H9 (cell line): ENCODE data around the gene RASGRP4. TPM values are rescaled to one million over a fixed set of nuclear protein-coding genes. Genes with fewer than 3 reads are reported as not detected.

Experiments
- DNase-seq: peaks from one replicate; pipeline ENCODE4 v3.0.0-alpha.2; 2017
- H2AFZ ChIP-seq: one replicate; pipeline ENCODE4 v1.6.1; 2013; ENCODE audit warnings: mild to moderate bottlenecking, low read length, control low read depth, moderate library complexity
- H2AK5ac ChIP-seq: 2 replicates; pipeline ENCODE4 v1.6.1; 2013; ENCODE audit warnings: low read length, control low read depth, mixed read lengths; ENCODE audit not compliant: insufficient read length
- H2BK120ac ChIP-seq: one replicate; pipeline ENCODE4 v1.6.1; 2013; ENCODE audit warnings: low read depth, mild to moderate bottlenecking, low read length, control low read depth, inconsistent platforms; ENCODE audit not compliant: poor library complexity, severe bottlenecking
- H2BK12ac ChIP-seq: 2 replicates; pipeline ENCODE4 v1.6.1; 2013; ENCODE audit warnings: low read length, control low read depth, mixed read lengths, low read depth; ENCODE audit not compliant: insufficient read length
- H2BK15ac ChIP-seq: 2 replicates; pipeline ENCODE4 v1.6.1; 2013; ENCODE audit warnings: low read depth, low read length, control low read depth
- H2BK20ac ChIP-seq: one replicate; pipeline ENCODE4 v1.6.1; 2013; ENCODE audit warnings: low read depth, mild to moderate bottlenecking, low read length, control low read depth, inconsistent platforms; ENCODE audit not compliant: poor library complexity, severe bottlenecking
- H2BK5ac ChIP-seq: 2 replicates; pipeline ENCODE4 v1.6.1; 2013; ENCODE audit warnings: low read length, control low read depth, mixed read lengths; ENCODE audit not compliant: insufficient read length
- H3K14ac ChIP-seq: 2 replicates; pipeline ENCODE4 v1.6.1; 2013; ENCODE audit warnings: low read length, control low read depth; ENCODE audit not compliant: insufficient read depth
- H3K18ac ChIP-seq: 2 replicates; pipeline ENCODE4 v1.6.1; 2013; ENCODE audit warnings: low read depth, mild to moderate bottlenecking, mixed read lengths, low read length, control low read depth; ENCODE audit not compliant: insufficient read length
- H3K23ac ChIP-seq: 2 replicates; pipeline ENCODE4 v1.6.1; 2013; ENCODE audit warnings: low read length, control low read depth, mixed read lengths, low read depth; ENCODE audit not compliant: insufficient read length
- H3K23me2 ChIP-seq: 2 replicates; pipeline ENCODE4 v1.6.1; 2013; ENCODE audit warnings: low read depth, mild to moderate bottlenecking, mixed read lengths, low read length, control low read depth; ENCODE audit not compliant: insufficient read length, poor library complexity, severe bottlenecking
- H3K27ac ChIP-seq: 2 replicates; pipeline ENCODE4 v1.5.1; 2013; ENCODE audit warnings: low read length, control low read depth, mixed read lengths, low read depth; ENCODE audit not compliant: insufficient read length
- H3K27me3 ChIP-seq: 2 replicates; pipeline ENCODE4 v1.6.1; 2013; ENCODE audit warnings: low read length, control low read depth, inconsistent platforms; ENCODE audit not compliant: insufficient read depth
- H3K4ac ChIP-seq: 2 replicates; pipeline ENCODE4 v1.6.1; 2013; ENCODE audit warnings: low read depth, mild to moderate bottlenecking, control low read depth, inconsistent platforms, low read length, moderate library complexity
- H3K4me1 ChIP-seq: 2 replicates; pipeline ENCODE4 v1.6.1; 2013; ENCODE audit warnings: low read length, control low read depth, inconsistent platforms; ENCODE audit not compliant: insufficient read depth
- H3K4me2 ChIP-seq: 2 replicates; pipeline ENCODE4 v1.6.1; 2013; ENCODE audit warnings: low read length, control low read depth, mixed read lengths; ENCODE audit not compliant: insufficient read length, insufficient read depth
- H3K56ac ChIP-seq: 2 replicates; pipeline ENCODE4 v1.6.1; 2013; ENCODE audit warnings: low read depth, mild to moderate bottlenecking, mixed read lengths, low read length, control low read depth; ENCODE audit not compliant: insufficient read length
- H3K79me1 ChIP-seq: 2 replicates; pipeline ENCODE4 v1.6.1; 2013; ENCODE audit warnings: low read depth, mild to moderate bottlenecking, moderate library complexity, low read length, control low read depth, inconsistent platforms; ENCODE audit not compliant: insufficient read depth, poor library complexity, severe bottlenecking
- H3K79me2 ChIP-seq: 2 replicates; pipeline ENCODE4 v1.6.1; 2013; ENCODE audit warnings: low read length, control low read depth, inconsistent platforms; ENCODE audit not compliant: insufficient read depth
- H3K9ac ChIP-seq: 2 replicates; pipeline ENCODE4 v1.6.1; 2013; ENCODE audit warnings: low read length, control low read depth, mixed read lengths; ENCODE audit not compliant: insufficient read length; ENCODE audit errors: extremely low read depth
- H3K9me3 ChIP-seq: one replicate; pipeline ENCODE4 v1.6.1; 2013; ENCODE audit warnings: low read depth, low read length, inconsistent platforms; ENCODE audit not compliant: control insufficient read depth
- H3T11ph ChIP-seq: one replicate; pipeline ENCODE4 v1.6.1; 2013; ENCODE audit warnings: mild to moderate bottlenecking, low read length, control low read depth, inconsistent platforms
- H4K20me1 ChIP-seq: one replicate; pipeline ENCODE4 v1.6.1; 2013; ENCODE audit not compliant: control insufficient read depth, insufficient read length, insufficient read depth
- H4K5ac ChIP-seq: 2 replicates; pipeline ENCODE4 v1.6.1; 2013; ENCODE audit warnings: low read depth, mild to moderate bottlenecking, mixed read lengths, low read length, control low read depth; ENCODE audit not compliant: insufficient read length
- H4K8ac ChIP-seq: replicated peaks from 2 replicates; pipeline ENCODE4 v1.6.1; 2013; ENCODE audit warnings: low read length, control low read depth, mixed read lengths, low read depth; ENCODE audit not compliant: insufficient read length
- H4K91ac ChIP-seq: 2 replicates; pipeline ENCODE4 v1.6.1; 2013; ENCODE audit warnings: low read depth, mild to moderate bottlenecking, moderate library complexity, mixed read lengths, low read length, control low read depth; ENCODE audit not compliant: insufficient read length
- H3K27ac Mint-ChIP-seq, 3 experiments: 2 replicates in 2 of 3; 3 replicates in 1 of 3; pipeline ENCODE4 v1.8.0; 2020 to 2021; ENCODE audit warnings: mixed read lengths in 3 of 3, mild to moderate bottlenecking in 1 of 3, moderate library complexity in 1 of 3
- H3K27me3 Mint-ChIP-seq: 2 replicates; pipeline ENCODE4 v1.8.0; 2021; ENCODE audit warnings: low read depth, mild to moderate bottlenecking, moderate library complexity, mixed read lengths
- H3K36me3 Mint-ChIP-seq, 3 experiments: 2 replicates in 2 of 3; 3 replicates in 1 of 3; pipeline ENCODE4 v1.8.0; 2020 to 2021; ENCODE audit warnings: low read depth in 3 of 3, mixed read lengths in 3 of 3; ENCODE audit not compliant: insufficient read depth in 1 of 3
- H3K4me1 Mint-ChIP-seq, 2 experiments: 2 replicates each; pipeline ENCODE4 v1.8.0; 2020; ENCODE audit warnings: mixed read lengths in 2 of 2
- H3K4me3 Mint-ChIP-seq, 2 experiments: 2 replicates in 1 of 2; 3 replicates in 1 of 2; pipeline ENCODE4 v1.8.0; 2020 to 2021; ENCODE audit warnings: mild to moderate bottlenecking in 2 of 2, mixed read lengths in 2 of 2, moderate library complexity in 1 of 2
- H3K9me3 Mint-ChIP-seq, 2 experiments: 2 replicates in 1 of 2; 3 replicates in 1 of 2; pipeline ENCODE4 v1.8.0; 2020; ENCODE audit warnings: mild to moderate bottlenecking in 2 of 2, mixed read lengths in 2 of 2, moderate library complexity in 1 of 2
- CTCF ChIP-seq: fragments of 200-600 bp; sonication (generic); conservative IDR thresholded peaks from 3 replicates; pipeline ENCODE4 v1.8.0; 2021; ENCODE audit warnings: antibody characterized with exemption, mild to moderate bottlenecking
- WGBS: extraction: QIAGEN DNeasy Blood & Tissue Kit; methylation state at CpG from one replicate; pipeline ENCODE4 v1.1.7; 2013; ENCODE audit warnings: missing lambda C conversion rate, low lambda C conversion rate, mixed read lengths; ENCODE audit not compliant: insufficient read length; ENCODE audit errors: extremely low coverage; 5-methylcytosine and 5-hydroxymethylcytosine counted together
- total RNA-seq: library from RNA; stranded (reverse); gene quantifications from 2 replicates; pipeline ENCODE4 v1.2.1, GENCODE V29; 2021

RASGRP4 gene
- total RNA-seq, 1 experiment from 2014 or later = 0.28 TPM

GRCh38 chr19:38409631-38410133, 16.3 kb downstream of the RASGRP4 start:
- peaks cover 2% of the 10 kb centered on the region for H3K27me3 Mint-ChIP-seq
- no peak overlapping the region; a peak in 1 of 5 replicates for H3K4me3 Mint-ChIP-seq
- Histone ChIP-seq H3K9me3 (no peaks in the 10 kb centered on the region), H2BK15ac (no peak overlapping the region), H4K91ac (no peak overlapping the region), H3K18ac (no peak overlapping the region), H3K79me1 (no peaks in the 10 kb centered on the region), H2BK20ac (no peak overlapping the region), H2AK5ac (no peak overlapping the region), H2BK5ac (no peak overlapping the region), H3T11ph (no peak overlapping the region), H4K8ac (no peak overlapping the region), H3K14ac (no peak overlapping the region), H2BK120ac (no peak overlapping the region), H4K20me1 (no peaks in the 10 kb centered on the region), H3K9ac (no peak overlapping the region), H3K27ac (no peak overlapping the region), H2BK12ac (no peak overlapping the region), H2AFZ (no peak overlapping the region), H3K4ac (no peak overlapping the region), H3K4me1 (no peaks in the 10 kb centered on the region), H3K4me2 (no peak overlapping the region), H3K79me2 (no peaks in the 10 kb centered on the region), H3K23ac (no peak overlapping the region), H3K56ac (no peak overlapping the region), H3K27me3 (no peaks in the 10 kb centered on the region), H3K23me2 (no peaks in the 10 kb centered on the region), H4K5ac (no peak overlapping the region)
- TF ChIP-seq CTCF = no peak
- peak overlapping the region in 2 of 3 experiments; percentile 10 to 22; a peak in 2 of 7 replicates for H3K27ac Mint-ChIP-seq
- 0 out of 4 replicates have a peak, but pooled peaks cover 0 to 4% of the 10 kb centered on the region in 2 experiments for H3K4me1 Mint-ChIP-seq
- H3K9me3 Mint-ChIP-seq = no peaks in the 10 kb centered on the region
- no CpG with 5 or more reads among the region's 7 CpGs for WGBS
- peaks cover 3 to 19% (median 17%) of the 10 kb centered on the region in 3 experiments; a peak in 6 of 7 replicates for H3K36me3 Mint-ChIP-seq
- no peak for DNase-seq
